GM23338 (cell line): ENCODE measurements around the gene ATP8A2. TPM values are rescaled to one million over a fixed set of nuclear protein-coding genes. Genes with fewer than 3 reads are reported as not detected.

Source experiments
- ATAC-seq: fragments of 200-7000 bp; cut with Tn5 transposase; 3 replicates; pipeline ENCODE4 v1.9.1; 2020
- DNase-seq: peaks from one replicate; pipeline ENCODE4 v3.0.0-alpha.2; 2015; ENCODE audit warnings: low spot score
- H2AFZ ChIP-seq: fragments of 200-600 bp; sonication (generic); 2 replicates; pipeline ENCODE4 v1.8.0; 2016; ENCODE audit warnings: antibody characterized with exemption, mild to moderate bottlenecking, moderate library complexity
- H3F3A ChIP-seq: fragments of 200-600 bp; sonication (generic); replicated peaks from 2 replicates; pipeline ENCODE4 v1.8.0; 2017; ENCODE audit warnings: antibody characterized with exemption, mixed run types, low read depth
- H3K27ac ChIP-seq: fragments of 200-600 bp; sonication (generic); 2 replicates; pipeline ENCODE4 v1.6.1; 2016; ENCODE audit warnings: low read depth
- H3K27me3 ChIP-seq: fragments of 200-600 bp; sonication (generic); 2 replicates; pipeline ENCODE4 v1.8.0; 2016; ENCODE audit warnings: mild to moderate bottlenecking, mixed run types, moderate library complexity; ENCODE audit not compliant: insufficient read depth
- H3K36me3 ChIP-seq: fragments of 200-600 bp; sonication (generic); 2 replicates; pipeline ENCODE4 v1.8.0; 2016; ENCODE audit warnings: mild to moderate bottlenecking; ENCODE audit not compliant: insufficient read depth
- H3K4me1 ChIP-seq: fragments of 200-600 bp; sonication (generic); 2 replicates; pipeline ENCODE4 v1.8.0; 2016; ENCODE audit warnings: mild to moderate bottlenecking, moderate library complexity; ENCODE audit not compliant: insufficient read depth
- H3K4me2 ChIP-seq: fragments of 200-600 bp; sonication (generic); 2 replicates; pipeline ENCODE4 v1.7.1; 2017; ENCODE audit warnings: mixed run types
- H3K4me3 ChIP-seq: fragments of 200-600 bp; sonication (generic); 2 replicates; pipeline ENCODE4 v1.6.1; 2016; ENCODE audit warnings: mixed run types
- H3K79me2 ChIP-seq: fragments of 200-600 bp; sonication (generic); replicated peaks from 2 replicates; pipeline ENCODE4 v1.8.0; 2017; ENCODE audit warnings: mild to moderate bottlenecking; ENCODE audit not compliant: insufficient read depth
- H3K9me2 ChIP-seq: fragments of 200-600 bp; sonication (generic); 2 replicates; pipeline ENCODE4 v1.8.0; 2017; ENCODE audit not compliant: insufficient read depth
- H4K20me1 ChIP-seq: fragments of 200-600 bp; sonication (generic); replicated peaks from 2 replicates; pipeline ENCODE4 v1.8.0; 2017; ENCODE audit warnings: mild to moderate bottlenecking; ENCODE audit not compliant: insufficient read depth
- H3K27ac Mint-ChIP-seq: 2 replicates; pipeline ENCODE4 v1.8.0; 2020; ENCODE audit warnings: inconsistent platforms, mild to moderate bottlenecking, moderate library complexity, mixed read lengths
- H3K27me3 Mint-ChIP-seq: 3 replicates; pipeline ENCODE4 v1.8.0; 2022; ENCODE audit warnings: low read depth, mild to moderate bottlenecking, moderate library complexity, mixed read lengths, inconsistent platforms; ENCODE audit not compliant: insufficient read depth, poor library complexity
- H3K36me3 Mint-ChIP-seq: 3 replicates; pipeline ENCODE4 v1.8.0; 2021; ENCODE audit warnings: low read depth, mild to moderate bottlenecking, inconsistent platforms, moderate library complexity, mixed read lengths
- H3K4me1 Mint-ChIP-seq: 3 replicates; pipeline ENCODE4 v1.8.0; 2020; ENCODE audit warnings: mild to moderate bottlenecking, inconsistent platforms, mixed read lengths
- H3K4me3 Mint-ChIP-seq: 3 replicates; pipeline ENCODE4 v1.8.0; 2021; ENCODE audit warnings: moderate library complexity, mild to moderate bottlenecking, inconsistent platforms, mixed read lengths
- H3K9me3 Mint-ChIP-seq: 3 replicates; pipeline ENCODE4 v1.8.0; 2020; ENCODE audit warnings: moderate library complexity, mild to moderate bottlenecking, inconsistent platforms, mixed read lengths
- CREB1 ChIP-seq: fragments of 250-450 bp; sonication (Bioruptor Pico); IDR thresholded peaks from 2 replicates; pipeline ENCODE4 v1.5.0; 2020; ENCODE audit warnings: low read depth, mild to moderate bottlenecking, moderate library complexity
- EZH2 ChIP-seq: fragments of 200-600 bp; sonication (generic); IDR thresholded peaks from one replicate; pipeline ENCODE4 v1.8.0; 2017; ENCODE audit warnings: antibody characterized with exemption, mild to moderate bottlenecking, low read depth; ENCODE audit not compliant: unreplicated experiment
- EZH2phosphoT487 ChIP-seq: fragments of 200-600 bp; sonication (generic); IDR thresholded peaks from one replicate; pipeline ENCODE4 v1.8.1; 2018; ENCODE audit warnings: antibody characterized with exemption; ENCODE audit not compliant: unreplicated experiment
- JUNB ChIP-seq: IDR thresholded peaks from one replicate; pipeline ENCODE4 v1.6.1; 2016; ENCODE audit warnings: antibody characterized with exemption; ENCODE audit not compliant: unreplicated experiment
- NANOG ChIP-seq: IDR thresholded peaks from 2 replicates; pipeline ENCODE4 v1.6.1; 2016; ENCODE audit warnings: antibody characterized with exemption, borderline replicate concordance
- POLR2AphosphoS5 ChIP-seq: IDR thresholded peaks from 2 replicates; pipeline ENCODE4 v1.6.1; 2016; ENCODE audit warnings: antibody characterized with exemption, low read depth
- STAT1 ChIP-seq: IDR thresholded peaks from one replicate; pipeline ENCODE4 v1.6.1; 2016; ENCODE audit warnings: antibody characterized with exemption; ENCODE audit not compliant: unreplicated experiment
- ZNF114 ChIP-seq: fragments of 250-450 bp; sonication (Bioruptor Pico); IDR thresholded peaks from 2 replicates; pipeline ENCODE4 v1.5.0; 2020; ENCODE audit warnings: mild to moderate bottlenecking, moderate library complexity
- ZNF331 ChIP-seq: fragments of 250-450 bp; sonication (Bioruptor Pico); IDR thresholded peaks from 2 replicates; pipeline ENCODE4 v1.5.0; 2020; ENCODE audit warnings: low read depth, mild to moderate bottlenecking, moderate library complexity
- polyA plus RNA-seq: library from polyadenylated mRNA; unstranded; fragments of >200 nt; fragmentation: Nextera tagmentation; extraction: Ambion mirVana; gene quantifications from 2 replicates; pipeline ENCODE4 v1.2.1, GENCODE V29; 2016
- total RNA-seq: library from RNA; depleted of rRNA; stranded (reverse); fragments of >200 nt; shearing (Covaris generic); gene quantifications from 2 replicates; pipeline ENCODE4 v1.2.3, GENCODE V29; 2014
- TF ChIP-seq, protein P1 (sequence below), 2 experiments: fragments of 200-600 bp in 1 of 2; sonication (generic) in 1 of 2; conservative IDR thresholded peaks; 2 replicates each; pipeline versions ENCODE4 v1.5.1 to v1.6.1; 2016 to 2017; ENCODE audit warnings: antibody characterized with exemption in 2 of 2, low read depth in 2 of 2, mild to moderate bottlenecking in 2 of 2, moderate library complexity in 1 of 2
- TF ChIP-seq, protein P2 (sequence below): fragments of 250-450 bp; sonication (Bioruptor Pico); IDR thresholded peaks from 2 replicates; pipeline ENCODE4 v1.5.0; 2020; ENCODE audit warnings: mild to moderate bottlenecking, moderate library complexity
- TF ChIP-seq, protein P3 (sequence below): IDR thresholded peaks from one replicate; pipeline ENCODE4 v1.6.1; 2018; ENCODE audit warnings: antibody characterized with exemption; ENCODE audit not compliant: unreplicated experiment
- TF ChIP-seq, protein P4 (sequence below): IDR thresholded peaks from 2 replicates; pipeline ENCODE4 v1.6.1; 2016; ENCODE audit warnings: antibody characterized with exemption

The ATP8A2 gene
- total and polyA plus RNA-seq, 2 experiments from 2014 or later: 5.7 to 8.8 TPM

DNA sequence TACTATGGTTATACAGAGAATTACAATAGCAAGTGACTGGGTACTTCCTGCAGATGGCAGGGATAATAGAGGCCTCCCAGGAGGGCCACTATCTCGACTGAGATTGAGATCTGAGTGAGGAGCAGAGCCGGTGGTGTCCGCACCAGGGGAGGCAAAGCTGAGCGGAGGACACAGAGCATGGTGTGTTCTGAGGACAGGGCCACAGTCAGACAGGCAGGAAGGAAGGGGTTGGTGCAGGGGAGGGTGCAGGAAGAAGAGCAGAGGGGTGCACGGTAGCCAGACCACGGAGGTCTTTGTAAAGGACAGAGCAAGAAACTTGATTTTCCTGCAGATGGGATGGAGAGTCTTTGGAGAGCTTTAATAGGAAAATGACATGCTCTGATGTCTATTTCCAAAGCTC is 527.7 kb downstream of the ATP8A2 start:
- H3K79me2 ChIP-seq: no peaks in the 10 kb centered on the region
- H4K20me1 ChIP-seq: no peaks in the 10 kb centered on the region
- peaks cover 5% of the 10 kb centered on the region; the same call in 1 of the 2 replicates for H3K9me2 ChIP-seq
- DNase-seq (no peak), ATAC-seq (no peak)
- no peak for TF ChIP-seq CREB1 (CRISPR knock-in tag)
- TF ChIP-seq, protein P1, sequence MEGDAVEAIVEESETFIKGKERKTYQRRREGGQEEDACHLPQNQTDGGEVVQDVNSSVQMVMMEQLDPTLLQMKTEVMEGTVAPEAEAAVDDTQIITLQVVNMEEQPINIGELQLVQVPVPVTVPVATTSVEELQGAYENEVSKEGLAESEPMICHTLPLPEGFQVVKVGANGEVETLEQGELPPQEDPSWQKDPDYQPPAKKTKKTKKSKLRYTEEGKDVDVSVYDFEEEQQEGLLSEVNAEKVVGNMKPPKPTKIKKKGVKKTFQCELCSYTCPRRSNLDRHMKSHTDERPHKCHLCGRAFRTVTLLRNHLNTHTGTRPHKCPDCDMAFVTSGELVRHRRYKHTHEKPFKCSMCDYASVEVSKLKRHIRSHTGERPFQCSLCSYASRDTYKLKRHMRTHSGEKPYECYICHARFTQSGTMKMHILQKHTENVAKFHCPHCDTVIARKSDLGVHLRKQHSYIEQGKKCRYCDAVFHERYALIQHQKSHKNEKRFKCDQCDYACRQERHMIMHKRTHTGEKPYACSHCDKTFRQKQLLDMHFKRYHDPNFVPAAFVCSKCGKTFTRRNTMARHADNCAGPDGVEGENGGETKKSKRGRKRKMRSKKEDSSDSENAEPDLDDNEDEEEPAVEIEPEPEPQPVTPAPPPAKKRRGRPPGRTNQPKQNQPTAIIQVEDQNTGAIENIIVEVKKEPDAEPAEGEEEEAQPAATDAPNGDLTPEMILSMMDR (conservative IDR thresholded peaks at IDR 0.05; ENCODE audit: low read depth in 2 of 2): no peak
- TF ChIP-seq, protein P2, sequence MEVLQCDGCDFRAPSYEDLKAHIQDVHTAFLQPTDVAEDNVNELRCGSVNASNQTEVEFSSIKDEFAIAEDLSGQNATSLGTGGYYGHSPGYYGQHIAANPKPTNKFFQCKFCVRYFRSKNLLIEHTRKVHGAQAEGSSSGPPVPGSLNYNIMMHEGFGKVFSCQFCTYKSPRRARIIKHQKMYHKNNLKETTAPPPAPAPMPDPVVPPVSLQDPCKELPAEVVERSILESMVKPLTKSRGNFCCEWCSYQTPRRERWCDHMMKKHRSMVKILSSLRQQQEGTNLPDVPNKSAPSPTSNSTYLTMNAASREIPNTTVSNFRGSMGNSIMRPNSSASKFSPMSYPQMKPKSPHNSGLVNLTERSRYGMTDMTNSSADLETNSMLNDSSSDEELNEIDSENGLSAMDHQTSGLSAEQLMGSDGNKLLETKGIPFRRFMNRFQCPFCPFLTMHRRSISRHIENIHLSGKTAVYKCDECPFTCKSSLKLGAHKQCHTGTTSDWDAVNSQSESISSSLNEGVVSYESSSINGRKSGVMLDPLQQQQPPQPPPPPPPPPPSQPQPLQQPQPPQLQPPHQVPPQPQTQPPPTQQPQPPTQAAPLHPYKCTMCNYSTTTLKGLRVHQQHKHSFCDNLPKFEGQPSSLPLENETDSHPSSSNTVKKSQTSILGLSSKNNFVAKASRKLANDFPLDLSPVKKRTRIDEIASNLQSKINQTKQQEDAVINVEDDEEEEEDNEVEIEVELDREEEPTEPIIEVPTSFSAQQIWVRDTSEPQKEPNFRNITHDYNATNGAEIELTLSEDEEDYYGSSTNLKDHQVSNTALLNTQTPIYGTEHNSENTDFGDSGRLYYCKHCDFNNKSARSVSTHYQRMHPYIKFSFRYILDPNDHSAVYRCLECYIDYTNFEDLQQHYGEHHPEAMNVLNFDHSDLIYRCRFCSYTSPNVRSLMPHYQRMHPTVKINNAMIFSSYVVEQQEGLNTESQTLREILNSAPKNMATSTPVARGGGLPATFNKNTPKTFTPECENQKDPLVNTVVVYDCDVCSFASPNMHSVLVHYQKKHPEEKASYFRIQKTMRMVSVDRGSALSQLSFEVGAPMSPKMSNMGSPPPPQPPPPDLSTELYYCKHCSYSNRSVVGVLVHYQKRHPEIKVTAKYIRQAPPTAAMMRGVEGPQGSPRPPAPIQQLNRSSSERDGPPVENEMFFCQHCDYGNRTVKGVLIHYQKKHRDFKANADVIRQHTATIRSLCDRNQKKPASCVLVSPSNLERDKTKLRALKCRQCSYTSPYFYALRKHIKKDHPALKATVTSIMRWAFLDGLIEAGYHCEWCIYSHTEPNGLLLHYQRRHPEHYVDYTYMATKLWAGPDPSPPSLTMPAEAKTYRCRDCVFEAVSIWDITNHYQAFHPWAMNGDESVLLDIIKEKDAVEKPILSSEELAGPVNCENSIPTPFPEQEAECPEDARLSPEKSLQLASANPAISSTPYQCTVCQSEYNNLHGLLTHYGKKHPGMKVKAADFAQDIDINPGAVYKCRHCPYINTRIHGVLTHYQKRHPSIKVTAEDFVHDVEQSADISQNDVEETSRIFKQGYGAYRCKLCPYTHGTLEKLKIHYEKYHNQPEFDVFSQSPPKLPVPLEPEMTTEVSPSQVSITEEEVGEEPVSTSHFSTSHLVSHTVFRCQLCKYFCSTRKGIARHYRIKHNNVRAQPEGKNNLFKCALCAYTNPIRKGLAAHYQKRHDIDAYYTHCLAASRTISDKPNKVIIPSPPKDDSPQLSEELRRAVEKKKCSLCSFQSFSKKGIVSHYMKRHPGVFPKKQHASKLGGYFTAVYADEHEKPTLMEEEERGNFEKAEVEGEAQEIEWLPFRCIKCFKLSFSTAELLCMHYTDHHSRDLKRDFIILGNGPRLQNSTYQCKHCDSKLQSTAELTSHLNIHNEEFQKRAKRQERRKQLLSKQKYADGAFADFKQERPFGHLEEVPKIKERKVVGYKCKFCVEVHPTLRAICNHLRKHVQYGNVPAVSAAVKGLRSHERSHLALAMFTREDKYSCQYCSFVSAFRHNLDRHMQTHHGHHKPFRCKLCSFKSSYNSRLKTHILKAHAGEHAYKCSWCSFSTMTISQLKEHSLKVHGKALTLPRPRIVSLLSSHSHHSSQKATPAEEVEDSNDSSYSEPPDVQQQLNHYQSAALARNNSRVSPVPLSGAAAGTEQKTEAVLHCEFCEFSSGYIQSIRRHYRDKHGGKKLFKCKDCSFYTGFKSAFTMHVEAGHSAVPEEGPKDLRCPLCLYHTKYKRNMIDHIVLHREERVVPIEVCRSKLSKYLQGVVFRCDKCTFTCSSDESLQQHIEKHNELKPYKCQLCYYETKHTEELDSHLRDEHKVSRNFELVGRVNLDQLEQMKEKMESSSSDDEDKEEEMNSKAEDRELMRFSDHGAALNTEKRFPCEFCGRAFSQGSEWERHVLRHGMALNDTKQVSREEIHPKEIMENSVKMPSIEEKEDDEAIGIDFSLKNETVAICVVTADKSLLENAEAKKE (CRISPR knock-in tag): no peak
- no peak for TF ChIP-seq POLR2AphosphoS5
- no peak for TF ChIP-seq EZH2
- no peak for TF ChIP-seq ZNF331 (CRISPR knock-in tag)
- no peak for TF ChIP-seq EZH2phosphoT487
- TF ChIP-seq, protein P3, sequence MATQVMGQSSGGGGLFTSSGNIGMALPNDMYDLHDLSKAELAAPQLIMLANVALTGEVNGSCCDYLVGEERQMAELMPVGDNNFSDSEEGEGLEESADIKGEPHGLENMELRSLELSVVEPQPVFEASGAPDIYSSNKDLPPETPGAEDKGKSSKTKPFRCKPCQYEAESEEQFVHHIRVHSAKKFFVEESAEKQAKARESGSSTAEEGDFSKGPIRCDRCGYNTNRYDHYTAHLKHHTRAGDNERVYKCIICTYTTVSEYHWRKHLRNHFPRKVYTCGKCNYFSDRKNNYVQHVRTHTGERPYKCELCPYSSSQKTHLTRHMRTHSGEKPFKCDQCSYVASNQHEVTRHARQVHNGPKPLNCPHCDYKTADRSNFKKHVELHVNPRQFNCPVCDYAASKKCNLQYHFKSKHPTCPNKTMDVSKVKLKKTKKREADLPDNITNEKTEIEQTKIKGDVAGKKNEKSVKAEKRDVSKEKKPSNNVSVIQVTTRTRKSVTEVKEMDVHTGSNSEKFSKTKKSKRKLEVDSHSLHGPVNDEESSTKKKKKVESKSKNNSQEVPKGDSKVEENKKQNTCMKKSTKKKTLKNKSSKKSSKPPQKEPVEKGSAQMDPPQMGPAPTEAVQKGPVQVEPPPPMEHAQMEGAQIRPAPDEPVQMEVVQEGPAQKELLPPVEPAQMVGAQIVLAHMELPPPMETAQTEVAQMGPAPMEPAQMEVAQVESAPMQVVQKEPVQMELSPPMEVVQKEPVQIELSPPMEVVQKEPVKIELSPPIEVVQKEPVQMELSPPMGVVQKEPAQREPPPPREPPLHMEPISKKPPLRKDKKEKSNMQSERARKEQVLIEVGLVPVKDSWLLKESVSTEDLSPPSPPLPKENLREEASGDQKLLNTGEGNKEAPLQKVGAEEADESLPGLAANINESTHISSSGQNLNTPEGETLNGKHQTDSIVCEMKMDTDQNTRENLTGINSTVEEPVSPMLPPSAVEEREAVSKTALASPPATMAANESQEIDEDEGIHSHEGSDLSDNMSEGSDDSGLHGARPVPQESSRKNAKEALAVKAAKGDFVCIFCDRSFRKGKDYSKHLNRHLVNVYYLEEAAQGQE: no peak
- TF ChIP-seq, protein P4, sequence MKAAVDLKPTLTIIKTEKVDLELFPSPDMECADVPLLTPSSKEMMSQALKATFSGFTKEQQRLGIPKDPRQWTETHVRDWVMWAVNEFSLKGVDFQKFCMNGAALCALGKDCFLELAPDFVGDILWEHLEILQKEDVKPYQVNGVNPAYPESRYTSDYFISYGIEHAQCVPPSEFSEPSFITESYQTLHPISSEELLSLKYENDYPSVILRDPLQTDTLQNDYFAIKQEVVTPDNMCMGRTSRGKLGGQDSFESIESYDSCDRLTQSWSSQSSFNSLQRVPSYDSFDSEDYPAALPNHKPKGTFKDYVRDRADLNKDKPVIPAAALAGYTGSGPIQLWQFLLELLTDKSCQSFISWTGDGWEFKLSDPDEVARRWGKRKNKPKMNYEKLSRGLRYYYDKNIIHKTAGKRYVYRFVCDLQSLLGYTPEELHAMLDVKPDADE: no peak
- no peak for TF ChIP-seq ZNF114
- no peak for TF ChIP-seq STAT1
- no peak for TF ChIP-seq JUNB
- no peak for TF ChIP-seq NANOG
- Mint-ChIP-seq H3K9me3 (peaks cover 54% of the 10 kb centered on the region), H3K36me3 (peaks cover 49% of the 10 kb centered on the region), H3K4me1 (peaks cover 10% of the 10 kb centered on the region; the same call in 2 of the 3 replicates), H3K4me3 (no peak overlapping the region), H3K27ac (no peak overlapping the region), H3K27me3 (peaks cover 5% of the 10 kb centered on the region)
- no peak overlapping the region for H3K27ac ChIP-seq
- H2AFZ ChIP-seq: no peak overlapping the region
- H3K4me3 ChIP-seq: no peak overlapping the region
- peaks cover 18% of the 10 kb centered on the region for H3K4me1 ChIP-seq
- H3K4me2 ChIP-seq: no peak overlapping the region
- no peaks in the 10 kb centered on the region for H3K27me3 ChIP-seq
- H3K36me3 ChIP-seq: peaks cover 12% of the 10 kb centered on the region; the same call in 1 of the 2 replicates
- H3F3A ChIP-seq: no peaks in the 10 kb centered on the region
